ENCODE data around the gene ACVR1C.

- TF ChIP-seq CTCF (conservative IDR thresholded peaks at IDR 0.05) (no peak), EZH2 (IDR thresholded peaks at IDR 0.05; ENCODE audit: low read depth) (no peak)
These were observed 33.1 kb upstream of the ACVR1C start for GRCh38 chr2:157661776-157662175.

All from PC-9 (cell line).